Measurements from ENCODE around the gene CSTF2T. TPM values are rescaled to one million over a fixed set of nuclear protein-coding genes. Genes with fewer than 3 reads are reported as not detected.

Gene CSTF2T
- 18.0 and 23.7 TPM in 2 replicates for total RNA-seq

DNA sequence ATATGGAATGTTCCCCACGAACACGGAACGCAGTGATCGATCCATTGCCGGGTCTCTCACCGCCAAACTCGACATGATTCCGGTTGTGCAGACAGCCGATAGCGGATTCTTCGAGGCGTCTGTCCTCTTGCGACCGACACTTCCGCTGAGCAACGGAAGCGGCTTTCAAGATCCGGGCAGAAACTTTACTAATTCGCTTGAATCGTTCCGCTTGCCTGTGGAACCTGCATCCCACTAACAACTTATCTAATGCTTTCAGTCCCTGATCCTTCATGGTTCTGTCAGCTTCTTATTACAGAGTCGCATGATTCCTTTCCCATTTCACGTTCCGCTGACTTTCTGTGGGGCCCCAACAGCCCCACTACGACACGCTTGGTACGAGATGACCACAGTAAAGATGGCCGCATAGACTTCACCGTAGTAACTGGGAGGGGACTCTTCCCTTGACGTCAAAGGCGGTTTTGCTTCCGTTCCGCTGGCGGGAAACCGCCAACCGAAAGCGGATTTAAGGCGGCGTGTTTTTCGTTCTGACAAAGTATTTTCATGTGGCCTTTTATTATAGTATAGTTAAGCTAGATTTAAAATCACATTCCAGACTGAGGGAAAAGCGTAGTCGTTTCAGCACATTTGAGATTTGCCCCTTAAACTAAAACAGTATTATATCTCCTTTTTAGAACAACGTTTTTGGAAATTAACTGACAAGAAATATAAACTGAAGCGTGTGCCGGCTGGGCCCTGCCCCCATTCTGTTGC lies at the start of gene CSTF2T:
CSTF2T (minus strand) TSS at position 121 of the 753 bp plus-strand sequence; CDS start at position 75, 46 bp downstream.

